ENCODE data around the gene NUP54.
A peak's percentile ranks its signal among the peaks of the same experiment; 100 is the strongest.

NUP54 gene

DNA sequence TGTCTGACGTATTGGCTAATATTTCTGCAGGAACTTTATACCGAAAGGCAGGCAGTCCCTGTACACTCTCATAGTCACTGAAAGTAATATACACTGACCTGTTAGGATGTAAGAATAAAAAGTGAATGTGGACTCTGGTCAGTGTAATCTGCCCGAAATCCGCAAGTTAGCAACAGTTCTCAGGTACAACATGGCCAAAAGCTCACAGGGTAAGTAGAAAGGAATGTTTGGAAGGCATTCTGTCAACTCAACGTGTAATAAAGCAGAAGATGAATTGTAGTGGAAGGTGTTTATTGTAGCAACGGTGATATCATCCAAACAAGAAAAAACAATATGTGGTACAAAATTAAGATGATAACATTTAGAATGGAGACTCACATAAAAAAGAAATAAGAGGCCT, 26.0 kb upstream of the NUP54 start:
- H3K9me3 Mint-ChIP-seq = no peaks in the 10 kb centered on the region
- no peak overlapping the region for H3K27ac Mint-ChIP-seq
- ATAC-seq (no peak), DNase-seq (no peak)
- H3K4me3 Mint-ChIP-seq = no peak overlapping the region
- no peaks in the 10 kb centered on the region for H3K4me1 Mint-ChIP-seq
- H3K27me3 Mint-ChIP-seq = no peaks in the 10 kb centered on the region

DNA sequence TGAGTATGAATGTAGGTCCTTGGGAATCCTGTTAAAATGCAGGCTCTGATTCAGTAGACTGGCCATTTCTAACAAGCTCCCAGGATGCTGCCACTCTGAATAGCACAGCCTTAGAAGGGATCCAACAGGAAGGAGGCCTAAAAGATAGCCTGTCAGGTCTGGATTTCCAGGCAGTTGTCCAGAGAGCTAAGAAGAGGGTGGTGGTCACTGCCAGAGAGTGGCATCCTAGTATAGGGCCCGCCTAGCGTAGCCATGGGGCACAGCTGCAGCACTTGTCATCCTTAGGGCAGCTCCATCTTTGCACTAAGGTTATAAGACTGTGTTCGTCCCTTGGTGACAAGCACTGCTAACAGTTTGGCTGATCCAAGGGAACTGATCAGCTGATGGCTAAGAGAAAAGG, 20.5 kb upstream of the NUP54 start:
- H3K4me1 Mint-ChIP-seq = no peaks in the 10 kb centered on the region
- no peak overlapping the region for H3K4me3 Mint-ChIP-seq

DNA sequence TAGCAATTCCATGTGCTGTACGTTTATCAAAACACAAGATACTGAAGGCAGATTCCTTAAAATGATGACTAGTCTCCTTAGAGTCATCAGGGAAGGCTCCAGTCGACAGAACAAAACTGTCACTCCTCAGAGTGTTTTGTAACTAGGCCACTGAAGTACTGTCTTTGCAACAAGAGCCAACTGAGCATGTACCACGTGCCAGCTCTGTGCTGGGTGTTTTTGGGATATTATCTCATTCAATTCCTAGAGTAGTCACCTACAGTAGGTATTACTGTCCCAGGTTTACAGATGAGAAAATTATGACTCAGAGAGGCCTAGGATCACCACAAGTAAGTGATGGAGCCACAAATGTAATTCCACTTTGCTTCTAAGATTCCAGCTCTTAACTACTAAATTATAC, 18.3 kb upstream of the NUP54 start:
- H3K27me3 Mint-ChIP-seq = no peaks in the 10 kb centered on the region
- ATAC-seq (no peak), DNase-seq (no peak)
- H3K27ac Mint-ChIP-seq = no peak overlapping the region
- no peak overlapping the region for H3K4me3 Mint-ChIP-seq
- no peaks in the 10 kb centered on the region for H3K4me1 Mint-ChIP-seq
- no peaks in the 10 kb centered on the region for H3K9me3 Mint-ChIP-seq

More for the DNA sequence above, 20.5 kb upstream of the NUP54 start:
- ATAC-seq (no peak), DNase-seq (no peak)
- Mint-ChIP-seq H3K27me3 (no peaks in the 10 kb centered on the region), H3K9me3 (no peaks in the 10 kb centered on the region), H3K27ac (no peak overlapping the region)

DNA sequence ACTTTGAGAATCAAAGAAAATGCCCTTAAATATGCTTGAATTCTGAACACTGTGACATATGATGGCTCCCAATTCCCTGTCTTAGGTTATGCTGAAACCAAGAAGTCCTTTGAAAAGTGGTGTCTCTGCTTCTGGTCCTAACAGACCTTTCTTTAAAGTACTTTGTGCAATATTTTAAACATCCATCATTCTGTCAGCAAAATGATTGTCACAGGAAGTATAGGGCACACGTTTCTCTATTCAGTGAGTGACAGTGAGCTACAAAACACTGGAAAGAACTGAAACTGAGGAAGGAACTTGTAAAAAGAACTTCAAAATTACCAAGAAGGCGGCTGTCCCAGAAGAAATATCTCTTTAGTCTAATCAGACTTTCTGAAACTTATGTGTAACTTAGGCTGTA, 12.2 kb upstream of the NUP54 start:
- no peaks in the 10 kb centered on the region for H3K4me1 Mint-ChIP-seq
- no peak for DNase-seq
- no peak for ATAC-seq
- peaks cover 0 to 6% of the 10 kb centered on the region in 2 donors for H3K9me3 Mint-ChIP-seq
- H3K4me3 Mint-ChIP-seq = no peak overlapping the region
- H3K27me3 Mint-ChIP-seq = no peaks in the 10 kb centered on the region
- no peak overlapping the region for H3K27ac Mint-ChIP-seq

DNA sequence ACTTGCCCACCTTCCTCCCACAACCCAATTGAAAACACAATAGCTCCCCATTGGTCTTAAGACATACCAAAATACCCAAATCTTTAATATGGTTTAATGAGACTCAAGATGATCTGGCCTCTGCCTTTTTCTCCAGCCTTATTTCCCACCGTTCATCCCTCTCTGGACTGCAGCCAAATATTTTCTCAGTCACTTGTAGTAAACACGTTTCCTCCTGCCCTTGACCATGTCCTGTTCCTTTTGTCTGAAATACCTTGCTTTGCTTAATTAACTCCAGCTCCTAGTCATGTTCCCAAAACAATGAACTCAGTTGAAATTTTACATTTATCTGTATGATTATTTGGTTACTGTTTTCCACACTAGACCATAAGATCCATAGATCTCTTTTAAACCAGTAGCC, 8.4 kb upstream of the NUP54 start:
- Mint-ChIP-seq H3K4me3 (no peak overlapping the region), H3K9me3 (peaks cover 0 to 14% of the 10 kb centered on the region in 2 donors), H3K27me3 (no peaks in the 10 kb centered on the region), H3K4me1 (no peaks in the 10 kb centered on the region), H3K27ac (no peak overlapping the region)
- ATAC-seq = no peak
- no peak for DNase-seq

DNA sequence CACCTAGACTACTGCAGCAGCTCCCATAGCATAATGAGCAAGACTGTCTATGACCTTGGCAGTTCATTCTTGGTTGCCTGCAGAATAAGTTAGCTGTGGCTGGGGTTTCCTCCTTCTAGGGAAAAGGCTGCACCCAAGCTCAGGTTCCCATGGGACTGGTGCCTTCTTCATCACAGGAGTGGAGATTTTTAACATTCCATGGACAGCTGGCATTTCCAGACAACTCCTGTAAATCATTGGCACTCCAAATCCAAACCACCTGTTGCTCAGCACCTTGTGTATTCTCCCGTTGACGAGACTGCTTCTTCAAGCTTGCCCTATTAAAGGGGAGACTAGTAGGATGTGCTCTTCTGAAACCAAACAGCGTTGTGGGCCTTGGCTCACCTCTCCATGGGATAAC, 7.8 kb upstream of the NUP54 start:
- peaks cover 0 to 14% of the 10 kb centered on the region in 2 donors for H3K9me3 Mint-ChIP-seq
- no peaks in the 10 kb centered on the region for H3K27me3 Mint-ChIP-seq
- H3K4me3 Mint-ChIP-seq = no peak overlapping the region
- no peak overlapping the region for H3K27ac Mint-ChIP-seq
- H3K4me1 Mint-ChIP-seq = no peaks in the 10 kb centered on the region
- ATAC-seq (no peak), DNase-seq (no peak)

DNA sequence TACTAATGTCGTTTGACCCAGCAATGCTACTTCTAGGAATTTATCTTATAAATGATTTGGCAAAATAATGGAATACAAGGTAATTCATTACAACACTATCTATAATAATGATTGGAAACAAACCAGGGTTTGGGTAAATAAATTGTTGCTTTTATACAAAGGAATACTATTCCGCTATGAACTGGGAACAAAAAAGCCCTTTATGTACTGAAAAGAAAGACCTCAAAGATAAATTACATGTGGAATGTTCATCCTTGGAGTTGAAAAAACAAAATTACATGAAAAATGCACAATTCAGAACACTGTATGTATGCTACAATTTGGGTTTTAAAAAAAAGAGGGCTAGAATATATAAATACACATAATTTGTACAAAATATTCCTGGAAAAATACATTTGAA, 5.2 kb upstream of the NUP54 start:
- Mint-ChIP-seq H3K27ac (no peak overlapping the region), H3K4me1 (peaks cover 16% of the 10 kb centered on the region), H3K4me3 (no peak overlapping the region), H3K27me3 (no peaks in the 10 kb centered on the region), H3K9me3 (peaks cover 0 to 14% of the 10 kb centered on the region in 2 donors)
- no peak for ATAC-seq
- no peak for DNase-seq

DNA sequence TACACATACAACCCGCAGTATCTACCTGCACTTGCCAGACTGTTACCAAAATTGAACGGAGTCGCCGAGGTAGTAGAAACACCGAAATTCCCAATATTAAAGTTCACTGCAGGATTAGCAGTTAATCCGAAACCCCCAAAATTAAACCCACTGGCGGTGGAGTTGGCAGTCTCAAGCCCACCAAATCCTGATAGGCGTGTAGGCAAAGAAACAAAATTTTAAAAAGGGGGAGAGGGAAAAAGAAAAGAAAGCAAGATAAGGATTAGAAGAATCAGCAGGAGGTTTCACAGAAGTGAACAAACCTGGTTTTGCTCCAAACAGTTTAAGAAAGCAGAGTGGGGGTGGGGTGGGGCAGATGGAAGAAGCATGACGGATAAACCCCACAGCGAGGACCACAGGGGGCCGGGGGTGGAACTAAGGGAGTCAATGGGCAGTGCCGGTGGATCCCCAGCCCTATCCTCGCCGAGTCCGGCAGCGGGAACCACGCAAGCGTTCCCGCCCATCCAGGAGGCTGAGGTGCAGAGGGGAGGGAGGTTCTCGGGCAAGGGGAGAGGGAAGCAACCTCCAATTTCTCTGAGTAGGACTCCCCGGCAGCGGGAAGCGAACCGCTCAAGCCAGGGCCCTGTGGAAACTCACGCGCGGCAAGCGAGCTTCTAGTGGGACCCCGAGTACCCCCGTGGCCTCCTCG, 599 bp downstream of the NUP54 start:
- H3K4me1 Mint-ChIP-seq = peaks cover 29% of the 10 kb centered on the region
- peak overlapping the region; percentile 93 to 96 for H3K27ac Mint-ChIP-seq
- H3K9me3 Mint-ChIP-seq = no peaks in the 10 kb centered on the region
- DNase-seq (peak in 1 of 2 donors; percentile 52), ATAC-seq (peak; percentile 53)
- H3K27me3 Mint-ChIP-seq = no peaks in the 10 kb centered on the region
- H3K4me3 Mint-ChIP-seq = peak overlapping the region; percentile 92 to 97

DNA sequence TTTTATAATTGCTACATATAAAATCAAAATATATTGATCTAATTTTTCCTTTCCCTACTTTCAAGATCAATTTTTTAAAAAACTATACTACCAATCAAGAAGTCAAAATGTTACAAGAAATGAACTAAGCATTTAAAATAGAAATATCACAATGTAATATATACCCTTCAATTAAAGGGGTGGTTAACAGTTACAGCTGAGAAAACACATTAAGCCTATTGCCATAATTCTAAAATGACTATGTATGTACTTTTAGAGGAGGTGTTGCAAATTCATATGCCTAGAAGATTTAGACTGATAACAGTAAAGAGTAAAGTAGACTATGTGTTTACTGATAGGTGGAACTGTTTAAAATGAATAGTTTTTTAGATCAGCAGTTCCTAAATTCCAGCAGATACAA, 3.7 kb downstream of the NUP54 start:
- Mint-ChIP-seq H3K9me3 (no peaks in the 10 kb centered on the region), H3K4me3 (no peak overlapping the region), H3K27me3 (no peaks in the 10 kb centered on the region), H3K4me1 (peaks cover 29% of the 10 kb centered on the region), H3K27ac (peak overlapping the region in 1 of 2 donors; percentile 79)
- ATAC-seq (no peak), DNase-seq (no peak)

DNA sequence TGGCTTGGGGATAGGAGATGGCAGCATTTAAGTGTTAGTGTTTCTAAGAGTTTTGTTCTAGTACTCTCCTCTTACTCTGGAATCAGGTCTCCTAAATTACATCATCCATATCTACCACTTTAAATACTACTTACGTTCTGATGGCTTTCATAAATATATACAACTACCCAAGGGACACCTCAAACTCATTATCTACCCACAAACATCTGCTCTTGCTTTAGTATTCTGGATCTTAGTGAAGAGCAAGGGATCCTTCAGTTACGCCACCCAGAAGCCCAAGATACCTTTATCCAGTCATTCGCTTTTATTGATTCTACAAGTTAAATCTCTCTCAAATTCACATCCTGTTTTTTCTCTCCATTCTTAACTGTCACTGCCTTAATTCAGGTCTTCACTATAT, 7.0 kb downstream of the NUP54 start:
- no peak overlapping the region for H3K27ac Mint-ChIP-seq
- peaks cover 25% of the 10 kb centered on the region for H3K4me1 Mint-ChIP-seq
- no peak overlapping the region for H3K4me3 Mint-ChIP-seq
- H3K27me3 Mint-ChIP-seq = no peaks in the 10 kb centered on the region
- no peak for DNase-seq
- no peaks in the 10 kb centered on the region for H3K9me3 Mint-ChIP-seq
- ATAC-seq = no peak

DNA sequence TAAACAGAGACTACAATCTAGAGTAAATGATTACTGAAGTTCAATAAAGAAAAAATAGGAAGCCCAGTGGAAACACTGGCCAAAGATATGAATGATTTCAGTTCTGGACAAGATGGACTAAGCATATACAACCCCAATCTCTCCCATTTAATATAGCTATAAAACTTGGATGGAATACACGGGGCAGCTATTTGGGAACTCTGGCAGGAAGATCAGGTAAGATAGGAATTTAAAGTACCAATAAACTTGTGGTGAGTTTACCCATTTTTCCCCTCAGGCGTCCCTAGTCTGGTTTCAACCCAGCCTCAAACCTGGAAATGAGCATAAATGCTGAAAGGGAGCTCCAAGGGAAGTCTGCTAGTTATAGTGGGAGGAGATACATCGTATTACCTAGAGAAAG, 20.4 kb downstream of the NUP54 start:
- no peaks in the 10 kb centered on the region for H3K9me3 Mint-ChIP-seq
- no peaks in the 10 kb centered on the region for H3K27me3 Mint-ChIP-seq
- ATAC-seq = no peak
- H3K27ac Mint-ChIP-seq = no peak overlapping the region
- no peak for DNase-seq
- no peak overlapping the region for H3K4me3 Mint-ChIP-seq
- no peaks in the 10 kb centered on the region for H3K4me1 Mint-ChIP-seq

DNA sequence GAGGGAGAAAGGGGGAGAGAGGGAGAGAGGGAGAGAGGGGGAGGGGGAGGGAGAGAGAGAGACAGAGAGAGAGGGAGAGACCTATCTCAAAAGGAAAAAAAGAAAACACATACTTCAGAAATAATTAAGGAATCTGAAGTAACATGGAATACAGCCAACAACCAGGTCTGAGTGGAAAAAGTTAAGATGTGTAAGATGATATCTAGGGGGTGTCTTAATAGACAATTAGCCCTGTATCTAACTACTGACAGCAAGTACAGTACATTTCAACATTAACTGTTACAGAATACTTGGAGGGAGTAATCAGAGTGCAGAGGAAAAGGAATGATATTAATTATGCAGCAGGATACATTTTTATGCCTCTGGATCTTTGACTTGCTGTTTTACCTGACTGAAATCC, 22.4 kb downstream of the NUP54 start:
- Mint-ChIP-seq H3K27ac (peak overlapping the region in 1 of 2 donors; percentile 66), H3K4me1 (no peaks in the 10 kb centered on the region), H3K9me3 (no peaks in the 10 kb centered on the region), H3K27me3 (no peaks in the 10 kb centered on the region), H3K4me3 (no peak overlapping the region)
- ATAC-seq (no peak), DNase-seq (no peak)

DNA sequence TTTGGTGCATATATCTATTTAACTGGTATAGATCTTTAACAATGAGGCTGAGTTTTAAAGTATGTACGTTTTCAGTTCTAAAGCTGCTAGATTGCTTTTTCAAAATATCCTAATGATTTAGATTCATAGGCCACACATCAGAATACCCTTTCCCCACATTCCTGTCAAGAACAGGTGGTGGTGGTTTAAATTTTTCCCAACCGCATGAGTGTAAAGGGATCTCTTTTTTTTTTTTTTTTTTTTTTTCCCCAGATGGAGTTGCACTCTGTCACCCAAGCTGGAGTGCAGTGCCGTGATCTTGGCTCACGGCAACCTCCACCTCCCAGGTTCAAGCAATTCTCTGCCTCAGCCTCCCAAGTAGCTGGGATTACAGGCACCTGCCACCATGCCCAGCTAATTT, 28.0 kb downstream of the NUP54 start:
- Mint-ChIP-seq H3K4me1 (no peaks in the 10 kb centered on the region), H3K9me3 (no peaks in the 10 kb centered on the region), H3K27ac (no peak overlapping the region), H3K27me3 (no peaks in the 10 kb centered on the region), H3K4me3 (no peak overlapping the region)
- DNase-seq = no peak
- no peak for ATAC-seq

DNA sequence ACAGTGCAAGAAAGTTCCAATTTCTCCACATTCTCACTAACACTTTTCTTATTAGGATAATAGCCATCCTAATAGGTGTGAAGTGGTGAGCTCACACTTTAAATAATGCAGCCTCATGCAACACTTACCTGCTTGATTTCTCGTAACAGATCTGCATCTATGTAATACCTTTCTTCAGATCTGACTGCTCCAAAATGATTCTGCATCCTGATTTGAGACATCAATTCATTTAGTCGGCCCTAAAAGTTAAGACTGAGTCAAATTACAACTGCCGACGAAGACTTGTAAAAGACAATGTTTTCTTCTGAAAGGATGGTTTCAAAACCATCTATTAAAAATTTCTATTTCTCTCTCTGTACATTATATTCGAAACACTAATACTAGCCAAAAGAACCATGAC, 30.7 kb downstream of the NUP54 start:
- no peak overlapping the region for H3K27ac Mint-ChIP-seq
- DNase-seq = no peak
- no peaks in the 10 kb centered on the region for H3K4me1 Mint-ChIP-seq
- H3K4me3 Mint-ChIP-seq = no peak overlapping the region
- ATAC-seq = no peak
- H3K9me3 Mint-ChIP-seq = no peaks in the 10 kb centered on the region
- H3K27me3 Mint-ChIP-seq = no peaks in the 10 kb centered on the region

DNA sequence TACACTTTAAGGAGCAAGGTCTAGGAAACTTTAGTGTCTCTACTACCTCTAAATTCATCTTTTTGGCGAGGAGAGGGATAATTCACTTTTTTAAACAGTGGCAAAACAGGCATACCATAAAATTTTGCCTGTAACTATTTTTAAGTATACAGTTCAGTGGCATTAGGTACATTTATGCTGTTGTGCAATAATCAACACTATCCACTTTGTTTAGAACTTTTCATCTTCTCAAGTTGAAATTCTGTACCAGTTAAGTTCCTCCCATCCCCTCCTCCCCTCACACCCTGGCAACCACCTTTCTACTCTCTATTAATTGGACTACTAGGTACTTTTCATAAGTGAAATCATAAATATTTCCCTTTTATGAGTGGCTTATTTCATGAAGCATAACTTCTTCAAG, 31.4 kb downstream of the NUP54 start:
- no peaks in the 10 kb centered on the region for H3K4me1 Mint-ChIP-seq
- H3K4me3 Mint-ChIP-seq = no peak overlapping the region
- no peaks in the 10 kb centered on the region for H3K27me3 Mint-ChIP-seq
- DNase-seq (no peak), ATAC-seq (no peak)
- H3K27ac Mint-ChIP-seq = no peak overlapping the region
- H3K9me3 Mint-ChIP-seq = no peaks in the 10 kb centered on the region

DNA sequence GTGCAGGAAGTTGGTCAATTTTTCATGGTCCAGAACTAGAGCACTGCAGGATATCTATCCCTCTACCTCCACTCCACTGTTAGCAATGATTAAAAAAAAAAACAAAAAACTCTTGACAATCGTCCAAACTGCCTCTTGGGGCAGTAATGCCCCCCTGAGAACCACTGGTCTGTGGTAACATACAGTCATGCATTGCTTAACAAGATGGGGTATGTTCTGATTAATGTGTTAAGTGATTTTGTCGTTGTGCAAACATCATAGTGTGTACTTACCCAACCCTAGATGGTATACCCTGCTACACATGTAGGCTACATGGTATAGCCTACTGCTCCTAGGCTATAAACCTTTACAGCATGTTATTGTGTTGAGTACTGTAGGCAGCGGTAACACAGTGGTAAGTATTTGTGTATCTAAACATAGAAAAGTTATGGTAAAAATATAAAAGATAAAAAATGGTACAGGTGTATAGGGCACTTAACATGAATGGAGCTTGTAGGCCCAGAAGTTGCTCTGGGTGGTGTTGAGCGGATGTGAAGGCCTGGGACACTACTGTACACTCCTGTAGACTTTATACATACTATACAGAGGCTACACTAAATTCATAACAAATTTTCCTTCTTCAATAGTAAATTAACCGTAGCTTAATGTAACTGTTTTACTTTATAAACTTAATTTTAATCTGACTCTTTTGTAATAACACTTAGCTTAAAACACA, 39.6 kb downstream of the NUP54 start:
- DNase-seq (no peak), ATAC-seq (peak; percentile 60)
- no peaks in the 10 kb centered on the region for H3K4me1 Mint-ChIP-seq
- H3K9me3 Mint-ChIP-seq = no peaks in the 10 kb centered on the region
- H3K4me3 Mint-ChIP-seq = no peak overlapping the region
- H3K27me3 Mint-ChIP-seq = no peaks in the 10 kb centered on the region
- no peak overlapping the region for H3K27ac Mint-ChIP-seq

DNA sequence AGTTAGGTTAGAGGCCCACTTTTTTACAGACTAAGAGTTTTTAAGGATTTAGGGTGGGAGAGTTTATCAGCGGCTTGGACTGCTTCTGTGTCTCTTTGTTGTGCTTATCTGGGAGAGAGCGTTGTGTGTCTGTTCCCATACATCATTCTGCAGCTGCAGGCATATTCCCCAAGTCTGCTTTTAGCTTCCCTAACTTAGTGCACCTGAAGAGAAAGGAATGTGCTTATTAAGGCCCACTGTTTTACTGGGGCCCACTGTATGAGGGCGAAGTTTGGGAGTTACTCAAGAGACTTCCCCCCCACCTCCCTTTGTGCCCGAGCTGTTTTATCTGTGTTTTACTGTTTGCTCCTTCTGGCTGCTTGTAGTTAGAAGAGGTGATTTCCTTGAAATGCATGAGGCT, 41.8 kb downstream of the NUP54 start:
- H3K9me3 Mint-ChIP-seq = no peaks in the 10 kb centered on the region
- no peak for ATAC-seq
- H3K4me1 Mint-ChIP-seq = no peaks in the 10 kb centered on the region
- H3K27ac Mint-ChIP-seq = no peak overlapping the region
- H3K4me3 Mint-ChIP-seq = no peak overlapping the region
- H3K27me3 Mint-ChIP-seq = no peaks in the 10 kb centered on the region
- DNase-seq = no peak
